SK-N-MC (cell line): ENCODE results near the gene EPAS1.

ENCODE experiments used
- EZH2 ChIP-seq: fragments of 200-600 bp; sonication (generic); IDR thresholded peaks from one replicate; pipeline ENCODE4 v1.6.1; 2017; ENCODE audit warnings: antibody characterized with exemption
- FOXP2 ChIP-seq: optimal IDR thresholded peaks from 2 replicates; pipeline ENCODE3; 2011; ENCODE audit warnings: mild to moderate bottlenecking, moderate library complexity; ENCODE audit not compliant: insufficient read depth; ENCODE audit errors: extremely low read length, control extremely low read depth
- POLR2AphosphoS5 ChIP-seq: IDR thresholded peaks from 2 replicates; pipeline ENCODE4 v1.6.1; 2012; ENCODE audit warnings: mild to moderate bottlenecking, low read depth, low read length, borderline replicate concordance

DNA sequence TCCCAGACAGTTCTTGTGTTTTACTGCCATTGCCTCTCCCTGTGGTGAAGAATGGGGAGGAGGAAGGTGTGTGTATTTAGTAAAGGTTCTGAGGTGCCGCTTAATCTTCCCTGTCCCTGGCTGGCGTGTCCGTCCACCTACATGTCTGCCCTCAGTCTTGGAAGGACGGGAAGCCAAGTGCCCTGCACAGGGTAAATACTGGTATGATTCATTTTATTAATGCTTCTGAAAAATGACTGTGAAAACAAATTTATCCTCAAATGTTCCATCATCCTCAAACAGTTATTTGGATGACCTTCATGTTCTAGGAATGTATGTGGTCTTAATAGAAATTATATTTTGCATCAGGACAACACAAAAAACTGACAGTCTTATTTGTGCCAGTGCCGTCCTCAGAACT is 6.6 kb downstream of the EPAS1 start:
- no peak for TF ChIP-seq EZH2
- no peak for TF ChIP-seq POLR2AphosphoS5
- TF ChIP-seq FOXP2 = no peak
